Right ventricle myocardium superior (tissue), 1 donor: ENCODE measurements around the gene SETD1A. TPM values are rescaled to one million over a fixed set of nuclear protein-coding genes. Genes with fewer than 3 reads are reported as not detected.
"Not testable (repeated sequence)": the region's sequence is repeated elsewhere in the genome, so short reads cannot be mapped to it uniquely, and the experiment has no call there.

Experiments
- ATAC-seq: fragments of 200-7000 bp; cut with Tn5 transposase; one replicate; pipeline ENCODE4 v1.9.1; 2020; ENCODE audit warnings: mild to moderate bottlenecking; ENCODE audit not compliant: poor library complexity
- DNase-seq: peaks from one replicate; pipeline ENCODE4 v3.0.0-alpha.2; 2020
- intact Hi-C: fragments of 100-400 bp; cut with DNase I; formaldehyde crosslinking; loops from one replicate; pipeline ENCODE4 v1.11.2; 2022
- total RNA-seq: library from RNA; stranded (reverse); fragmentation: NEBNext Ultra II Directional; extraction: Animal tissue kit (Norgen Biotek cat#: 25700); gene quantifications from one replicate; pipeline ENCODE4 v1.2.1, GENCODE V29; 2021
- donor health status: DM: no; HTN: yes; CAD: no; lungs with severe emphysema.

SETD1A gene
- total RNA-seq, 1 donor from 2014 or later = 6.9 TPM

DNA sequence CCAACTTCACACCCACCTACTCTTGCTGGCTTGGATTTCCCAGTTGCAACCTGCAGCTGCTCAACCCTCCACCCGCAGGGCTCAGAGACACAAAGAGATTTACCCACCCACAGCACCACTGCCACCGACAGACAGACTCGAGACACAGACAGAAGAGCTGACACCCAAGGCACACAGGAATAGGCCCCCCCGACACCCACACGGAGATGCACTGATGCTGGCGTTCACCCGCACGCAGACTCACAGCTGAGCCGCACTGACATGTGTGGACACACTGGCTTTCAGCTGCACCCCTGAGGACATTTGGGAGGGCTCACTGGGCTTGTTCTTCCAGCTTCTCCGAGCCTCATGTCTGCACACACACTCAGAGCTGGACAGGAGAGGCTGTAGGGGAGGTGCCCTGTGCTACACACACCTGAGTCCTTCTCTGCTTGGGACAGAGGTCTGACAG is 44.7 kb downstream of the SETD1A start:
- DNase-seq = no peak
- ATAC-seq = no peak
- intact Hi-C loops = no loop called here

DNA sequence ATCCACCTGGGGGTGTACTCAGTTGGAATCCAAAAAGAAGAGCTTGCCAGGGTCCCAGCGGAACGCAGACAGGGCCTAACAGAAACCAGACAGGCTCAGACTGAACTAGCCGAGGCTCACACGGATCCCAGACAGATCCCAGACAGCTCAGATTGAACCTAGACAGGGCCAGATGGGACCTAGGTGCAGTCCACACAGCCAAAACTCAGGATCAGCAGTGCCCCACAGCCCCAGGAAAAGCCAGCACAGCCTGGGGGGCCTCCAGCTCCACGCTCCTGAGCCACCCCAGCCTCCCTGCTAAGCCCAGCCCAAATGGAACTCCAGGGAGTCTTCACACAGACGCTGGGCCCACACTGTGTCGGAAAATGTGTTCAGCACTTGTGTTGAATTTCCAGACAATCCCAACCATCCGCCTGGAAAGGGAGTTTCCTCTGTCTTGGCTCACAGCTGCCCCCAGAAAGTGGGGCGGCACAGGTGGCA is 45.3 kb downstream of the SETD1A start:
- intact Hi-C loops = no loop called here
- ATAC-seq (no peak), DNase-seq (no peak)

DNA sequence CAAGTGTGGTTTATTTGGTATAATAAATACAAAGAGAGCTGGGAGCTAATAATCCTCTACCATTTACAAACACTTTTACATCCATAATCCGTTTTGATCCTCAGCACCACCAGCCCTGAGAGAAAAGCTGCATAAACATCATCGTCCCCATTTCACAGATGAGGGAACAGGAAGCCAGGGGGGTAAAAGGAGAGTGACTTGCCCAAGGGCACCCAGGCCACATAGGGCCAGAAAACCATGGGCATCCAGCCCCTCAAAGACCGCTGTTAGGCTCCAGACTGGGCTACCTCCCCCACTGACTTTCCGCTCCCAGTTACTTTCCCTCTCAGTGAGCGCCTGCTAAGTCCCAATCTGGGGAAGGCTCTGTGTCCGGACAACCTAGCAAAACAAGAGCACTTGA is 46.2 kb downstream of the SETD1A start:
- intact Hi-C loops = no loop called here
- ATAC-seq (no peak), DNase-seq (no peak)

DNA sequence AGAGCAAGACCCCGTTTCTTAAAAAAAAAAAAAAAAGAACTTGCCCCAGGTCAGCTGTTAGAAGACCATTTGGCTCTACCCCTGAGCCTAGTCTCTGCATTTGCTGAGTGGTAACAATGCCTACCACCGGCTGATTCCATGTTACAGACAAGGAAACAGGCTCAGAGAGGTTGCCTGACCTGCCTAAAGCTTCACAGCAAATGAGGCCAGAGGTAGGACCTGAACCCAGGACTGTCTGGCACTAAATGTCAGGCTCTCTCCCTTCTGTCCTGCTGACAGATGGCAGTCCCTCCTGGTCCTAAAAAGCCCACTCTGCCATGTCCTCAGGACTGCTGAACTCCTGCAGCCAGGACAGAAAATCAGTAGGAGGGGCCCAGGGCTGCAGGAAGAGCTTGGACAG is 47.1 kb downstream of the SETD1A start:
- DNase-seq (no peak), ATAC-seq (no peak)
- intact Hi-C loops = no loop called here

DNA sequence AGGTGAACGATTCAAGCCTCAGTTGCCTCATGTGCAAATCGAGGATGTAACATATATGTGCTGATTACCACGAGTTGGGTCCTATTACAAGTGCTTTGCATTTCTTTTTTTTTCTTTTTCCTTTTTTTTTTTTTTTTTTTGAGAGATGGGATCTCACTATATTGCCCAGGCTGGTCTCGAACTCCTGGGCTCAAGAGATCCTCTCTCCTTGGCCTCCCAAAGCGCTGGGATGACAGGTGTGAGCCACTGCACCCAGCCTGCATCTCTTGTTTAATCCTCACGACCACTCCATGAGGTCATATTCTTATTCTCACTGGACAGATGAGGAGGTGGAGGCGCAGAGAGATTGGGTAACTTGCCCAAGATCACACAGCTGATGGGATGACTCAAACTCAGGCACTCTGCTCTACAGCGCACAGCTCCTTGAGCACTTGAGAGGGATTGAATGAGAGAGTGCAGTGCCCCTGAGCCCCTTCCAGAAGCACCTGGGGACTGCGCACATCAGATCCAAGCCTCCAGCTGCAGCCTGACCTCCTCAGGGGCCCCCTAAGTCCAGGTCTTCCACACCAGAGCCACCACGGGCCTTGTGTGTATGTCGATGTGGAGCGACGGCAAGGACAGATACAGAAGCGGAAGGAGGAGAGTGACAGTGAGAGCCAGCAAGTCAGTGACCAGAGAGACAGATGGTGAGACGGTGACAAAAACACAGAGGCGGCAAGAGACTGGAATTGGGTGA is 48.0 kb downstream of the SETD1A start:
- intact Hi-C loops = no loop called here
- ATAC-seq = no peak
- DNase-seq = no peak

DNA sequence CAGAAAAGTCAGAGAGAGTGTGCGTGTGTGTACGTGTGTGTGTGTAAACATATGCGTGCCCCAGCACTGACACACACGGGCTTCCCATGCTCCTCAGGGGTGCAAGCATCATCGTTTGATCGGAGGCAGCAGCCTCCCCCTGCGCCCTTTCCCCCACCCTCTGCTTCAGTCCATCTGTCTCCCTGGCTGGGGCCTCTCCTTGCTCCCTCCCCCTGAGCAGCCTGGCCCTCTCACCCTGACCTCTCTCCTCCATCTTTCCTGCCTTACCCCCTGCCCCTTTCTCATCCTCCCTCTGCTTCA is 48.5 kb downstream of the SETD1A start:
- no peak for DNase-seq
- ATAC-seq = no peak

DNA sequence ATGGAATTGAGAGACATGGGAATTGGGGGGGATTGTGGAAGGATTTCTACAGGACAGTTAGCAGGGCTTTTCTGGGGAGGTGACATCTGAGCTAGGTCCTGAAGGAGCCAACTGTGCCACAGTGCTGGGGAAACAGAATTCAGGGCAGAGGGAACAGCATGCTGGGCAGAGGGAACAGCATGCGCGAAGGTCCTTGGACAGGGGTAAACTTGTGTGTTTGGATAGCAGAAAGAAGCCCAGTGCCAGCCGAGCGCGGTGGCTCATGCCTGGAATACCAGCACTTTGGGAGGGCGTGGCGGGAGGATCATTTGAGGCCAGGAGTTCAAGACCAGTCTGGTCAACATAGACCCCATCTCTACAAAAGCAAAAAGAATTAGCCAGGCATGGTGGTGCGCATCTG is 49.0 kb downstream of the SETD1A start:
- no peak for ATAC-seq
- intact Hi-C loops = no loop called here

More for the DNA sequence above, 48.5 kb downstream of the SETD1A start:
- intact Hi-C loops = no loop called here

DNA sequence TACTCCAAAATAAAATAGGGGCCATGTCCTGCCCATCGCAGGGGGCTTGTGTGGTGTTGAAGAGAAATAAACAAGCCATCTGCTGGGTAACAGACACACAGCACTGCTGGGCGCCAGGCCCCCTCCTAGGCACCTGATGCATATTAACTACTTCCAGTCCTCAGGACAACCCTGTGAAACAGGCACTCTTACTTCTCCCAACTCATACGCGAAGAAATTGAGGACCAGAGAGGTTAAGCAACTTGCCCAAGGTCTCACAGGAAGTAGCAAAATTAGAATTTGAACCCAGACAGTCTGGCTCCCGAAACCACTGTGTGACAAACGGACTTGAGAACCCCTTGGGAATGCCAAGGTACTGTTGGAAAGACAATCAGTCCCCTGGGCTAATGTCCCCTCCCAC is 50.1 kb downstream of the SETD1A start:
- intact Hi-C loops = no loop called here
- DNase-seq (no peak), ATAC-seq (no peak)

More for the DNA sequence above, 49.0 kb downstream of the SETD1A start:
- no peak for DNase-seq

DNA sequence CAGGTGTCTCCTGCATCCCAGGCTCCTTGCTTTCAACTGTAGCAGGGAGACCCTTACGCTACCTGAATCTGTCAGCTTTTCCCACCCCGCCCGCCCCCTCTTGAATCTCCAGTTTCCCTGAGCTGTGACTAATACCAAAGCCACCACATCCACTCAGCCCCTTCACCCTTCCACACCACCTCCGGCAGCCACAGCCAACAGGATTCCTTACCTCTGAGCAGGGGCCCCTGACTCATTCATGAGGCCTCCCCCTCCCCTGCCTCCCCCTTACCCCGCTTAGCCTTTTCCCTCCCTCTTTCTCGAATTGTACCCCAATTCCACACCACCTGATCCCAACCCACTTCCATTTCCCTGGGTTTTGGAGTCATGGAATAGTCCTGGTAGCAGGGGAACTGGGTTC is 50.6 kb downstream of the SETD1A start:
- ATAC-seq (no peak), DNase-seq (no peak)
- intact Hi-C loops = no loop called here

DNA sequence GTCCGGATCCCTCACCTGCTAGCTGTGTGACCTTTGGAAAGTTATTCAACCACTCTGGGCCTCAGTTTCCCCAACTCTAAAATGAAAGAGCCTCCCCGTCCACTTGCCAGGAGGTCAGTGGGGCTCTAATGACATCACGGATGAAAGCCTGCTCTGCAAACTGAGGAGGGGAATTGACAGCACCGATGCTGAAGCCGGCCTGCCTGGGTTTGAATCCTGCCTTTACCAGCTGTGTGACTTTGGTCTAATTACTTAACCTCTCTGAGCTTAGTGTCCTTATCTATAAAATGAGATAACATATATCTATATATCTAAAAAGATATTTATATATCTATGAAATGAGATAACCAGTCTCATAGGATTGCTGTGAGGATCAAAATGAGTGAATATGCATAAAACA is 51.0 kb downstream of the SETD1A start:
- DNase-seq = no peak
- ATAC-seq = no peak
- intact Hi-C loops = no loop called here

DNA sequence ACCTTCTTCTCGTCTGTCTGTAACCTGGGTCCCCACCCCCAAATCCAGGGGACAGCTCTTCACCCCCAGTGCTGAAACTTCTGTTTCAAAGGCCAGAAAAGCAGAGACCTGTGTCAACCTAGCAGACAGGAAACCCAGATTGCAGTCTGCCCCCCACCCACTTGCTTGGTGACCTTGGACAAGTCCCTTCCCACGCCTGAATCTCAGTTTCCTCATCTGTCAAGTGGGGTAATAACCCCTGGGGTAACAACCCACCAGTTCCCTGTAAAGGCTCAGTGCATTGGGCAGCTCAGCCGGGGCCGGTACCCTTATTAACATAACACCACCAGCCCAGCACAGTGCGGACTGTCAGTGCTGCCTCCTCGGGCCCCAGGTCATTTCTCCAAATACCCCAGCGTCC is 51.6 kb downstream of the SETD1A start:
- ATAC-seq (no peak), DNase-seq (no peak)
- intact Hi-C loops = no loop called here

DNA sequence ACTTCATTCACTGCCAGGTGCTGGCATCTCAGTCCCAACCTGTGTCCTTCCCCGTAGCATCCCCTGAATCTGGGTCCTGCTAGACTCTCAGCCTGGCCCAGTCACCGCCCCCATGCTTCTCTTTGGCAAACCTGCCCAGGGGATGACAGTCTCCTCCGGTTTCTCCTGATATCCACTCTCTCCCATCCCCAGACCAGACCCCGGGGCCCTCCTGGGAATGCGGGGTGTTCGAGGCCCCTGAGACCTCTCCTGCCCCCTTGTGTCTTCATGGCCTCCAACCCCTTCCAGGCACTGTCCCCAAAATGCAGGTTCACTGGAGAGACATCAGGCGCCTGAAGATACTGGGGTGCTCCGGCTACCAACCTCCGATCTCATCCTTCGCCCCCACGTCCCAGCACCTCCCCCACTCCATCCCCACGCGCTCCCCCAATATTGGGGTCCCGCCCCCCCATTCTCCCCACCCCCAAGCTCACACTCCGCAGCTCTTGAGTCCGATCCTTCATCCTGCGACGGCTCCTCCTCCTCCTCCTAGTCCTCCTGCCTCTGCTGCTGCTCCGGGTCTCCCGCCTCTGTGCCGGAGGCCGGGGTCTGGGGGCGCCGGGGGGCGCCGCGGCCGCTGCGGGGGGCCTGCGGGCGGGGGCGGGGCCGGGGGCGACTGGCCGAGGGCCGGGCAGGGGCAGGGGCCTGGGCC is 52.5 kb downstream of the SETD1A start:
- intact Hi-C loops = no loop called here
- ATAC-seq = no peak
- DNase-seq = no peak

DNA sequence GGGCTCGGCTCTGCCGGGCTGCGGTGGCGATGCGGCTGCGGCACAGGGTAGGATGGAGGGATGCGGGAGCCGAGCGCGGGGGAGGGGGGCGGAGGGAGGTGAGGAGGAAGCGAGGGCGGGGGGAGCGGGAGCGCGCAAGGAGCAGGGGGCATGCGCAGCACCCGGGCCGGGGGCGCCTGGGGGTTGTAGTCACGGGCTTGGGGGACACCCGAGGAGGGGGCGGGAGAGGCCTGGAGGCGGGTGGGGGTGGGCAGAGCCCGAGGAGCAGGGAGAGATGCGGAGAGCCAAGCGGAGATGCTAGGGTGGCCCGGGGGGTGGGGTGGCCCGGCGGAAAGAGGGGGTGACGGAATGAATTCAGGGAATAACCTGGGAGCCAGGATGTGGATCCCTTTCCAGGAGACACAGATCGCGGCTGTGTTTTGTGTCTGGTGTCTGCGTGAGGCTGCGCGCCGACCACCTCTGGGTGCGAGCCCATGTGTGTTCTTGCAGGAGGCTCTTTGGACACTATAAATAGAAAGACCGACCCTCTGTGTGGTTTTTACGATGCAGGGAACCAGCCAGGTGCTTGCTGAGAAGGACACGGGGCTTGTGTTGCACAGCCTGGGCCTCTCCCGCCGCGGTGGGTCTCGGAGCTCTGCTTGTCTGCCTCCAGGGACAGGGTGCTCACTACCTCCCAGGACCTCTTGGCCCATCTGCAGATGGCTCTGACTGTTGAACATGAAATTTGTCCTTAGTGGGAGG is 53.2 kb downstream of the SETD1A start, which contains the start of gene STX1B:
Gene STX1B (minus strand): TSS at position 54 of the 741 bp plus-strand sequence. CDS start 242 bp downstream, outside the sequence.
- DNase-seq (no peak), ATAC-seq (no peak)
- intact Hi-C loops = no loop called here

DNA sequence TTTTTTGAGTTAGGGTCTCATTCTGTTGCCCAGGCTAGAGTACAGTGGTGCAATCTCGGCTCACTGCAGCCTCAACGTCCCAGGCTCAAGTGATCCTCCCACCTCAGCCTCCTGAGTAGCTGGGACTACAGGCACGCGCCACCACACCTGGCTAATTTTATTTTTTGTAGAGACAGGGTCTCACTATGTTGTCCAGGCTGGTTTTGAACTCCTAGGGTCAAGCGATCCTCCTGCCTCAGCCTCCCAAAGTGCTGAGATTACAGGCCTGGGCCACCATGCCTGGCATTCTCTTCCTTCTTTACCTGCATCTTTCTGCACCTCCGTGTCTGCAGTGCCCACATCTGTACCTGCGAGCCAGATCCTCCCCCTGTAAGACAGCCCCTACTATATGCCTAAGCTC is 54.3 kb downstream of the SETD1A start:
- DNase-seq, ATAC-seq, intact Hi-C loops: not testable (repeated sequence)

DNA sequence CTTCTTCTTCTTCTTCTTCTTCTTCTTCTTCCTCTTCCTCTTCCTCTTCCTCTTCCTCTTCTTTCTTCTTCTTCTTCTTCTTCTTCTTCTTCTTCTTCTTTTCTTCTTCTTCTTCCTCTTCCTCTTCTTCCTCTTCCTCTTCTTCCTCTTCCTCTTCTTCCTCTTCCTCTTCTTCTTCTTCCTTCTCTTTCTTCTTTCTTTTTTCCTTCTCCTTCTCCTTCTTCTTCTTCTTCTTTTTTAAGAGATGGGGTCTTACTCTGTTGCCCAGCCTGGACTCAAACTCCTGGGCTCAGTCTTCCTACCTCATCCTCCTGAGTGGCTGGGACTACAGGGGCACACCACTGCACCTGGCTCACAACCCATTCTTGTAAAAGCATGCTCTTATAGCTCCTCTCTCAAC is 55.7 kb downstream of the SETD1A start:
- DNase-seq, intact Hi-C loops, ATAC-seq: not testable (repeated sequence)

DNA sequence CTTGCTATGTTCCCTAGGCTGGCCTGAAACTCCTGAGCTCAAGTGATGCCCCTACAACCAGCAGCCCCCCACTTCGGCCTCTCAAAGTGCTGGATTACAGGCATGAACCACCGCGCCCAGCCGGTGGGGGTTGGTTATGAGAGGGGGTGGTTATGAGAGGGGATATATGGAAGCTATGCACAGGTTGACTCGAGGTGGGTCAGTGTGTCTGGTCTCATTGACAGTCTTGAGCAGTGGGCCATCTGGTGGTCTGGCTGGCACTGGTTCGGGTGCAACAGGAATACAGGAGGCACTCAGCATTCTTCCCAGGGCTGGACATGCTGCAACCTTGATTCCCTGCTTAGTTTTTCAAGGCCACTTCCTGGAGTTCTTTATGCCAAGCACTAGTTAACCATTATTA is 58.5 kb downstream of the SETD1A start:
- DNase-seq = no peak
- intact Hi-C loops = no loop called here
- no peak for ATAC-seq

DNA sequence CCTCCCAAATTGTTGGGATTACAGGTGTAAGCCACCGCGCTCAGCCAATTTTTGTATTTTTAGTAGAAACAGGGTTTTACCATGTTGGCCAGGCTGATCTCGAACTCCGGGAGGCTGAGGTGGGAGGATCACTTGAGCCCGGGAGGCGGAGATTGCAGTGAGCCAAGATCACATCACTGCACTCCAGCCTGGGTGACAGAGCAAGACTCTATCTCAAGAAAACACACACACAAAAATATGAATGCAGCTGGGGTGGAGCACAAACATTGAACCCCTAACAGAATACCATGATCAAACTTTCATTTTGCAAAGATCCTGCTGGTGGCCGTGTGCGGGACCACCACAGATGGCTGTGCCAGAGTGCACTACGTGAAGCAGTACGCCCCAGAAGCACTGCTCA is 60.2 kb downstream of the SETD1A start:
- ATAC-seq = not testable (repeated sequence)

DNA sequence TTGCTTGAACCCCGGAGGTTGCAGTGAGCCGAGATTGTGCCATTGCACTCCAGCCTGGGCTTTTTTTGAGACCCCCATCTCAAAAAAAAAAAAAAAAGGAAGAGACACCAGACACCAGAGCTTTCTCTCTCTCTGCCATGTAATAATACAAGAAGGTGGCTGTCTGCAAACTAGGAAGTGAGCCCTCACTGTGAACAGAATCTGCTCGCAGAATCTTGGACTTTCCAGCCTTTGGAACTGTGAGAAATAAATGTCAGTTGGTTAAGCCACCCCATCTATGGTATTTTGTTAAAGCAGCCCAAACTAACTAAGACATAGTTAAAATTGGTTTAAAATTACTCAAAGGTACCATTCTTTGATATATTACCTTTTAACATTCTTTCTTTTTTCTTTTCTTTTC is 63.0 kb downstream of the SETD1A start:
- ATAC-seq (no peak), DNase-seq (no peak)
- intact Hi-C loops = no loop called here

More for the DNA sequence above, 60.2 kb downstream of the SETD1A start:
- intact Hi-C loops, DNase-seq: not testable (repeated sequence)

DNA sequence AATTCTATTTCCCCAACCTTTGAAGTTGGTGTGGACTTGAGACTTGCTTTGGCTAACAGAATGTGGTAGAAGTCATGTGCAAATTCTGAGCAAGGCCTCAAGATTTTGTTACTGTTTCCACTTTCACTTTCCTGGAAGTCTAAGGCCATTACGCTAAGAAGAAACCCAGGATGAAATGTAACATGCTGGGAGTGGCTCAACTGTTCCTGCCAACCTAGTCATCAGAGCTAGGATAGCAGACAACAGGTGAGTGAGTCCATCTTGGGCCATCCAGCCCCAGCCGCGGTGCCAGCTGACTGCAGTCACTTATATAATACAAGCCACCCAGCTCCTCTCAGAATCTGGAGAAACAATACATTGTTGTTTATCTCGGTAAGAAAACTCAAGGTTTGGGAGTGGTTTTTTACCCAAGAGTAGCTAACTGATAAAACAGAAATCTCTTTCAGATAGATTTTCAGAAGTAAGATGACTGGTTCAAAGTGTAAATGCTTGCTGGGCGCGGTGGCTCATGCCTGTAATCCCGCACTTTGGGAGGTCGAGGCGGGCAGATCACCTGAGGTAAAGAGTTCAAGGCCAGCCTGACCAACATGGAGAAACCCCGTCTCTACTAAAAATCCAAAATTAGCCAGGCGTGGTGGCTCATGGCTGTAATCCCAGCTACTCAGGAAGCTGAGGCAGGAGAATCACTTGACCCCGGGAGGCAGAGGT is 65.1 kb downstream of the SETD1A start:
- intact Hi-C loops = no loop called here
- no peak for DNase-seq
- no peak for ATAC-seq
